PC-3 (cell line): Measurements from ENCODE around the gene PDE11A. TPM values are rescaled to one million over a fixed set of nuclear protein-coding genes. Genes with fewer than 3 reads are reported as not detected.

Source experiments
- ATAC-seq: fragments of 200-7000 bp; cut with Tn5 transposase; 2 replicates; pipeline ENCODE4 v1.9.1; 2020; ENCODE audit warnings: mild to moderate bottlenecking, moderate library complexity
- BruUV-seq: library from RNA; stranded (reverse); fragments of 400-500 nt; replicated peaks from 2 replicates; lab custom pipeline; 2021; lab: Mats Ljungman, UMichigan
- CTCF ChIA-PET: fragments of 300-600 bp; sonication (Branson Sonifier 250); formaldehyde crosslinking; loops from one replicate; lab custom pipeline; 2022; ENCODE audit warnings: antibody characterized with exemption; lab: Charles Lee
- POLR2A ChIA-PET: fragments of 300-600 bp; sonication (Branson Sonifier 250); formaldehyde crosslinking; loops from one replicate; lab custom pipeline; 2022; ENCODE audit warnings: antibody characterized with exemption; ENCODE audit not compliant: unreplicated experiment; lab: Charles Lee
- DNase-seq: peaks from one replicate; pipeline ENCODE4 v3.0.0-alpha.2; 2015
- H2AFZ ChIP-seq: fragments of 300-600 bp; sonication (generic); 2 replicates; pipeline ENCODE4 v1.6.0; 2016; ENCODE audit warnings: antibody characterized with exemption, low read length
- H3F3A ChIP-seq: fragments of 300-600 bp; sonication (generic); one replicate; pipeline ENCODE4 v1.6.0; 2017; ENCODE audit warnings: antibody characterized with exemption, low read length, control low read depth, mild to moderate bottlenecking; ENCODE audit not compliant: unreplicated experiment
- H3K27ac ChIP-seq: fragments of 300-600 bp; sonication (generic); 2 replicates; pipeline ENCODE4 v1.5.1; 2016; ENCODE audit warnings: mild to moderate bottlenecking, low read length
- H3K27me3 ChIP-seq: fragments of 300-600 bp; sonication (generic); 2 replicates; pipeline ENCODE4 v1.6.1; 2016; ENCODE audit warnings: low read length, mixed read lengths
- H3K36me3 ChIP-seq: fragments of 300-600 bp; sonication (generic); 2 replicates; pipeline ENCODE4 v1.6.1; 2016; ENCODE audit warnings: low read depth, mixed run types, low read length, mixed read lengths
- H3K4me1 ChIP-seq: fragments of 300-600 bp; sonication (generic); 2 replicates; pipeline ENCODE4 v1.5.1; 2016; ENCODE audit warnings: low read length; ENCODE audit not compliant: insufficient read depth
- H3K4me2 ChIP-seq: fragments of 300-600 bp; sonication (generic); 2 replicates; pipeline ENCODE4 v1.6.0; 2016; ENCODE audit warnings: low read length
- H3K4me3 ChIP-seq: fragments of 300-600 bp; sonication (generic); 2 replicates; pipeline ENCODE4 v1.5.1; 2016; ENCODE audit warnings: mild to moderate bottlenecking, low read length, mixed read lengths
- H3K79me2 ChIP-seq: fragments of 300-600 bp; sonication (generic); 2 replicates; pipeline ENCODE4 v1.6.1; 2017; ENCODE audit warnings: low read length, mixed read lengths
- H3K9ac ChIP-seq: fragments of 300-600 bp; sonication (generic); 2 replicates; pipeline ENCODE4 v1.6.0; 2016; ENCODE audit warnings: mild to moderate bottlenecking, low read length
- H3K9me2 ChIP-seq: fragments of 300-600 bp; sonication (generic); replicated peaks from 2 replicates; pipeline ENCODE4 v1.6.1; 2016; ENCODE audit warnings: mixed run types, low read length, mixed read lengths
- H3K9me3 ChIP-seq: fragments of 300-600 bp; sonication (generic); 2 replicates; pipeline ENCODE4 v1.6.1; 2016; ENCODE audit warnings: low read length, mixed read lengths
- H4K20me1 ChIP-seq: fragments of 300-600 bp; sonication (generic); 2 replicates; pipeline ENCODE4 v1.6.1; 2016; ENCODE audit warnings: low read length, mixed read lengths
- CTCF ChIP-seq: fragments of 300-600 bp; sonication (generic); conservative IDR thresholded peaks from 2 replicates; pipeline ENCODE4 v1.5.1; 2017; ENCODE audit warnings: antibody characterized with exemption, low read depth, mild to moderate bottlenecking, low read length
- EZH2 ChIP-seq: fragments of 300-600 bp; sonication (generic); IDR thresholded peaks from one replicate; pipeline ENCODE4 v1.6.1; 2017; ENCODE audit warnings: antibody characterized with exemption, mild to moderate bottlenecking, low read length; ENCODE audit not compliant: unreplicated experiment
- EZH2phosphoT487 ChIP-seq: fragments of 300-600 bp; sonication (generic); IDR thresholded peaks from 2 replicates; pipeline ENCODE4 v1.6.1; 2018; ENCODE audit warnings: mild to moderate bottlenecking, antibody characterized with exemption, low read length, borderline replicate concordance
- intact Hi-C: fragments of 100-400 bp; cut with micrococcal nuclease; formaldehyde crosslinking; loops from 2 replicates; pipeline ENCODE4 v1.9.0; 2023
- total RNA-seq: library from RNA; depleted of rRNA; stranded (reverse); fragments of >200 nt; gene quantifications from 2 replicates; pipeline ENCODE4 v1.2.3, GENCODE V29; 2014

The PDE11A gene
- total RNA-seq, 1 experiment from 2014 or later, result 0.15 TPM

- no peaks in the 10 kb centered on the region for H3F3A ChIP-seq
- CTCF ChIA-PET, result no interaction called here
- no peak overlapping the region for H3K27ac ChIP-seq
- H3K9me3 ChIP-seq, result no peaks in the 10 kb centered on the region
- no peaks in the 10 kb centered on the region for H3K79me2 ChIP-seq
- H3K9me2 ChIP-seq, result no peaks in the 10 kb centered on the region
- TF ChIP-seq EZH2 (no peak), CTCF (no peak), EZH2phosphoT487 (no peak)
- POLR2A ChIA-PET, result no interaction called here
- BruUV-seq, result no TSS peak
- peaks cover 13% of the 10 kb centered on the region; the same call in 1 of the 2 replicates for H3K27me3 ChIP-seq
- H3K4me3 ChIP-seq, result no peak overlapping the region
- ATAC-seq (no peak), DNase-seq (no peak)
- no peaks in the 10 kb centered on the region for H4K20me1 ChIP-seq
- H3K36me3 ChIP-seq, result no peaks in the 10 kb centered on the region
- H3K9ac ChIP-seq, result no peak overlapping the region
- H2AFZ ChIP-seq, result no peak overlapping the region
- 0 out of 2 replicates have a peak, but pooled peaks cover 7% of the 10 kb centered on the region for H3K4me1 ChIP-seq
- intact Hi-C loops, result loop anchor here (10.0 kb wide), 1 partner anchor 609 kb away; no protein-coding TSS in a partner anchor
- no peak overlapping the region for H3K4me2 ChIP-seq
Observed at GRCh38 chr2:177753682-177754491, 318.7 kb downstream of the PDE11A start.

- intact Hi-C loops, result no loop called here
Observed at GRCh38 chr2:177748360-177748759, 324.2 kb downstream of the PDE11A start.

More at GRCh38 chr2:177748360-177748759, 324.2 kb downstream of the PDE11A start:
- H3K9me3 ChIP-seq, result no peaks in the 10 kb centered on the region
- H3K79me2 ChIP-seq, result no peaks in the 10 kb centered on the region
- no peak overlapping the region for H3K27ac ChIP-seq
- no peak overlapping the region for H2AFZ ChIP-seq
- ChIA-PET POLR2A (no interaction called here), CTCF (no interaction called here)
- peaks cover 35% of the 10 kb centered on the region; the same call in 1 of the 2 replicates for H3K27me3 ChIP-seq
- H3K36me3 ChIP-seq, result no peaks in the 10 kb centered on the region
- no peaks in the 10 kb centered on the region for H4K20me1 ChIP-seq
- H3F3A ChIP-seq, result no peaks in the 10 kb centered on the region
- H3K9ac ChIP-seq, result no peak overlapping the region
- no TSS peak for BruUV-seq
- H3K4me1 ChIP-seq, result 0 out of 2 replicates have a peak, but pooled peaks cover 7% of the 10 kb centered on the region
- H3K4me3 ChIP-seq, result no peak overlapping the region
- H3K9me2 ChIP-seq, result no peaks in the 10 kb centered on the region
- TF ChIP-seq EZH2phosphoT487 (no peak), CTCF (no peak), EZH2 (no peak)
- DNase-seq (no peak), ATAC-seq (no peak)
- H3K4me2 ChIP-seq, result no peak overlapping the region
